ENCODE data around the gene CLEC18A. TPM values are rescaled to one million over a fixed set of nuclear protein-coding genes. Genes with fewer than 3 reads are reported as not detected.
"Not testable (repeated sequence)": the region's sequence is repeated elsewhere in the genome, so short reads cannot be mapped to it uniquely, and the experiment has no call there.

CLEC18A gene
- total and polyA plus RNA-seq, 2 of the 4 experiments (the other 2 are of a cell fraction): under 0.01 TPM; not detected in 1

- H4K5ac ChIP-seq (ENCODE audit: low read depth, low read length); H4K8ac ChIP-seq (ENCODE audit: low read depth in 2 of 2, low read length in 2 of 2); H3K18ac ChIP-seq (ENCODE audit: low read depth, low read length); H3K9me1 ChIP-seq (ENCODE audit: insufficient read depth, low read length); H3K27ac ChIP-seq (ENCODE audit: insufficient read depth, low read length); H2AK5ac ChIP-seq (ENCODE audit: low read depth, low read length); ATAC-seq (ENCODE audit: low read depth); BruUV-seq (replicated peaks); H3K36me3 ChIP-seq (ENCODE audit: control insufficient read depth, insufficient read depth, low read length); H3K4me1 ChIP-seq (ENCODE audit: control insufficient read depth, insufficient read depth, low read length); DNase-seq; H2AK9ac ChIP-seq (replicated peaks; ENCODE audit: low read depth, low read length, poor library complexity); H2BK15ac ChIP-seq (ENCODE audit: low read depth, low read length); H2BK20ac ChIP-seq (ENCODE audit: low read depth, low read length); H3K79me1 ChIP-seq (ENCODE audit: low read depth in 1 of 2, low read length in 2 of 2); H3K9me3 ChIP-seq (ENCODE audit: control insufficient read depth, insufficient read depth, low read length); H2AFZ ChIP-seq (replicated peaks; ENCODE audit: low read length, poor library complexity); H3K27me3 ChIP-seq (ENCODE audit: control insufficient read depth, insufficient read depth, low read length); H3K4me3 ChIP-seq (ENCODE audit: insufficient read depth, low read depth, low read length); H3K4me2 ChIP-seq (ENCODE audit: low read depth, low read length); in situ Hi-C loops (cut with MboI; ENCODE audit: low sequenced_read_pairs); H4K91ac ChIP-seq (ENCODE audit: insufficient read depth, low read depth, low read length); H3K56ac ChIP-seq (ENCODE audit: extremely low read depth, insufficient read depth, low read length); CTCF ChIA-PET; POLR2A ChIA-PET (ENCODE audit: unreplicated experiment); H2BK5ac ChIP-seq (ENCODE audit: low read depth, low read length, poor library complexity, severe bottlenecking); dilution Hi-C loops (cut with HindIII; ENCODE audit: low sequenced_read_pairs, unreplicated experiment); H2BK120ac ChIP-seq (ENCODE audit: low read depth, low read length); H3K9ac ChIP-seq (ENCODE audit: low read depth, low read length); intact Hi-C loops (cut with micrococcal nuclease); H3K14ac ChIP-seq (replicated peaks; ENCODE audit: low read depth, low read length); H3K23ac ChIP-seq (ENCODE audit: low read depth, low read length); H4K20me1 ChIP-seq (ENCODE audit: insufficient read depth, low read length); H3K4ac ChIP-seq (ENCODE audit: low read depth, low read length): not testable (repeated sequence)
- no CpG with 5 or more reads among the region's 1 CpG for WGBS, 2 experiments (ENCODE audit: extremely low coverage in 2 of 2, insufficient read length in 1 of 2)
Measured at GRCh38 chr16:69985196-69985595, 34.1 kb downstream of the CLEC18A start.

GRCh38 chr16:69997956-69998355 is 46.8 kb downstream of the CLEC18A start:
- H2AK5ac ChIP-seq (ENCODE audit: low read depth, low read length); H4K5ac ChIP-seq (ENCODE audit: low read depth, low read length); H3K18ac ChIP-seq (ENCODE audit: low read depth, low read length); intact Hi-C loops (cut with micrococcal nuclease); H2BK15ac ChIP-seq (ENCODE audit: low read depth, low read length); H2BK120ac ChIP-seq (ENCODE audit: low read depth, low read length); H2AFZ ChIP-seq (replicated peaks; ENCODE audit: low read length, poor library complexity); CTCF ChIA-PET; H3K4me1 ChIP-seq (ENCODE audit: control insufficient read depth, insufficient read depth, low read length); H3K4me3 ChIP-seq (ENCODE audit: insufficient read depth, low read depth, low read length); H3K9me3 ChIP-seq (ENCODE audit: control insufficient read depth, insufficient read depth, low read length); H3K14ac ChIP-seq (replicated peaks; ENCODE audit: low read depth, low read length); H3K79me1 ChIP-seq (ENCODE audit: low read depth in 1 of 2, low read length in 2 of 2); H2BK5ac ChIP-seq (ENCODE audit: low read depth, low read length, poor library complexity, severe bottlenecking); H3K27me3 ChIP-seq (ENCODE audit: control insufficient read depth, insufficient read depth, low read length); H2AK9ac ChIP-seq (replicated peaks; ENCODE audit: low read depth, low read length, poor library complexity); H4K8ac ChIP-seq (ENCODE audit: low read depth in 2 of 2, low read length in 2 of 2); H3K4ac ChIP-seq (ENCODE audit: low read depth, low read length); H3K23ac ChIP-seq (ENCODE audit: low read depth, low read length); ATAC-seq (ENCODE audit: low read depth); H3K4me2 ChIP-seq (ENCODE audit: low read depth, low read length); H2BK20ac ChIP-seq (ENCODE audit: low read depth, low read length); H3K27ac ChIP-seq (ENCODE audit: insufficient read depth, low read length); H3K9me1 ChIP-seq (ENCODE audit: insufficient read depth, low read length); BruUV-seq (replicated peaks); H3K56ac ChIP-seq (ENCODE audit: extremely low read depth, insufficient read depth, low read length); H3K36me3 ChIP-seq (ENCODE audit: control insufficient read depth, insufficient read depth, low read length); in situ Hi-C loops (cut with MboI; ENCODE audit: low sequenced_read_pairs); dilution Hi-C loops (cut with HindIII; ENCODE audit: low sequenced_read_pairs, unreplicated experiment); H3K9ac ChIP-seq (ENCODE audit: low read depth, low read length); H4K20me1 ChIP-seq (ENCODE audit: insufficient read depth, low read length); POLR2A ChIA-PET (ENCODE audit: unreplicated experiment); H4K91ac ChIP-seq (ENCODE audit: insufficient read depth, low read depth, low read length): not testable (repeated sequence)
- peak; percentile 46 for DNase-seq
- no CpG with 5 or more reads among the region's 3 CpGs for WGBS, 2 experiments (ENCODE audit: extremely low coverage in 2 of 2, insufficient read length in 1 of 2)
